GM12801 (cell line): ENCODE data around the gene CCDC88C.

Source experiments
- CTCF ChIP-seq: IDR thresholded peaks from one replicate; pipeline ENCODE4 v1.5.1; 2011; ENCODE audit warnings: control low read depth; ENCODE audit not compliant: insufficient read length; ENCODE audit errors: extremely low read depth

CCDC88C gene

GRCh38 chr14:91352728-91353692 lies 64.6 kb downstream of the CCDC88C start:
- no peak for TF ChIP-seq CTCF

DNA sequence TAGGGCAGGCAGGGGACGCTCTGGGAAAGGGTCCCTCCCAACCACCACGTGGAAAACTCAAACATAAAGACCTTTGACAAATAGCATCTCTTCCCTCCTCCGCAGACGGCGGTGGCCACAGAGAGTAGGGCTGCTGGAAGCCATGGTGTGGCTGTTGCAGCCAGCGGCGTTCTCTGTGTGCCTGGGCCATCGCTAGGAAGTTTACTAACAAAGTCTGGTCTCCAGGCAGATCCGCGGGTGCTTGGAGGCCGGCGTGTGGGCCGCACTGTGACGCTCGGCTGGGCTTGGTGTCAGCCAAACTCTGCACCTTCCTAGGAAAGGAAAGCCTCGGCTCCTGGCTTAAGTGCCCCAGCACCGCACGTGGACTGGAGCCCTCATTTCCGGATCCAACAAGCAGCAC lies 65.6 kb downstream of the CCDC88C start:
- TF ChIP-seq CTCF = no peak

- TF ChIP-seq CTCF = no peak
Measured at GRCh38 chr14:91351512-91351862, 66.1 kb downstream of the CCDC88C start.

DNA sequence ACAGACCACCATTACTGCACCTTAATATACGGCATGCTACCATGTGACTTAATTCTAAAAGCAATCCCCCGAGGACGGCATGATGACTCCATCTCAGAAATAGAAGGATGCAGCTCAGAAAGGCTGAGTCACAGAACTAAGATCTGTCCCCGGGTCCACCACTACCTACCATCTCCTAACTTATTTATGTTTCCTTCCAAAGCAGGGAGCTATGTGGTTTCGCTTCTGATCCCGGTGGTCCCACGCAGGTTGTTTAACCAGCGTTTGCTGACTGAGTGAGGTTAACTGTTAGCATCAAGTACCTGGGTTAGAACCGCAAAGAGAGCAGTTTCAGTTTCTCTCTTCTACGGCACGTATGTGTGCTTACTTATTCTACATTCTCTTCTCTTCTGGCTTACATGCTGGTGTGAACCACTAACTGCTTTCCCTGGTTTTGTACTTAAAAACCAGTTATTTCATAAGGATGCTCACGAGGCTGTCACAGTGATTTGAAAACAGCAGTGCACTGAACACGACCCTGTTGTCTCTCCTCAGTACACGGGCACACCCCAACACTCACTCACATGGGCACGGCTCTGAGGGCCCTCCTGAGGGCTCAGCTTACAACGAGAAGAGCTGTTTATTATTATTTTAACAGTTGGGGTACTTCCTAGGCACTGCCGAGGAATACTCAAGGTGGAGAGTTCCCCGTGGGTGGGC lies 66.7 kb downstream of the CCDC88C start:
- TF ChIP-seq CTCF = no peak

- no peak for TF ChIP-seq CTCF
Measured at GRCh38 chr14:91350483-91350812, 67.2 kb downstream of the CCDC88C start.

DNA sequence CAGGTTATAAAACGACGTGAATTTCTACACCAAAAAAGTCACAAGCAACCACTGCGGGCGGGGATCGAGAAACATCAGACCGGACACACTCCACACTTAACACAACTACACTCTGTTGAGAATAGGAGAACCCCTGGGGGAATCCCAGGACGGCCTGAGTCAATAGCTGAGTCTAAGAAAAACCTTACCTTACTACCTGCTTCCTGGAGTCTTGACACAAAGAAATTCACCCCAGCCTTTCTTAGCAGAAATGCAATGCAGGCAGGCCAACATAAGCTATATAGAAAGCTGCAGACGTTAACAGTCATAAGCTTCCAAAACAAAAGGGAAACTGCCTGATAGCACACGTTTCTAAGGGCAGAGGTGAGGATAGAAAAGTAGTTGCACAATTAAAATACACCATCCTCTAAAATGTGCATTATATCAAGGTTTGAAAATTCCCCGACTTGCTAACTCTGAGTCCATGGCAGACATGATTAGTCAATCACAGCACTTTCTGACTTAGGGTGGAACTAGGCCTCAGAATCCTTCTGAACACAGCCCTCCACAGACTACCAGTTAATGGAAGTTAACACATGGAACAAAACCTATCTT lies 68.0 kb downstream of the CCDC88C start:
- TF ChIP-seq CTCF = no peak

DNA sequence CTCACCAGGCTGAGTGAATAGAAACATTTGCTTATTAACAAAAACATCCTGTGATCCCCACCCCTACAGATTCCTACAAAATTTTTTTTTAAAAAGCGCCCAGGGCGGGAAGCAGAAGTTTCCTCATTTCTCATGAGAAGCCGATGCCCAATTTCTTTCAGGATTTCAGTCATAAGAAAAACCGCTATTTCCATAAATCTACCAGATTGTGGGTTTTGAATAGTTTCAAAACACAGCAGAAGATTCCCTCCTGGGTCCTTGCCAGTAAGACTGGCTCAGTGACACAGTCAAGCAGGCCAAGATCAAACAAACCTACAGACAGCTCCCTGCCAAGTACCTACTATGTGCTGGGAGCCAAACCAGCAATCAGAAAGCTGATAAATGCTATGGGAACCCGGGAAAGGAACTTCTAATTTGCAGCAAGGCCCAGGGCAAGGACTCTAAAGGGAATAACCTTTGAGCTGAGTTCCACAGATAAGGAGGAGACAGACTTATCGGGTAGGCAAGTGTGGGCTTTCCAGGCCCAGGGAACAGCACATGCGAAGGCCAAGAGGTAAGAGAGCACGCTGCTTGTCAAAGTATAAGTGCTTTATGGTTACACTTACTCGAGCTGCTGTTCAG lies 68.7 kb downstream of the CCDC88C start:
- TF ChIP-seq CTCF = no peak
